Endothelial cell of umbilical vein (primary cell): Measurements from ENCODE around the gene MYH7.

Experiments used
- CTCF ChIP-seq, 2 donors: IDR thresholded peaks; 1 replicate in 1 of 2; 2 replicates in 1 of 2; pipeline ENCODE4 v1.5.1; 2011; ENCODE audit warnings: low read length in 2 of 2, mild to moderate bottlenecking in 2 of 2, moderate library complexity in 2 of 2, control low read depth in 1 of 2, inconsistent platforms in 1 of 2, low read depth in 1 of 2; ENCODE audit not compliant: insufficient read depth in 1 of 2; ENCODE audit errors: extremely low read depth in 1 of 2
- MYC ChIP-seq: IDR thresholded peaks from one replicate; pipeline ENCODE4 v1.6.1; 2011; ENCODE audit warnings: mild to moderate bottlenecking, low read depth, low read length
- POLR2A ChIP-seq: IDR thresholded peaks from 2 replicates; pipeline ENCODE4 v1.6.1; 2012; ENCODE audit warnings: low read depth, mild to moderate bottlenecking, control low read depth, low read length
- TF ChIP-seq, protein P1 (sequence below): IDR thresholded peaks from 2 replicates; pipeline ENCODE4 v1.6.1; 2011; ENCODE audit not compliant: insufficient read depth, insufficient read length

- TF ChIP-seq POLR2A, result no peak
- no peak for TF ChIP-seq CTCF (IDR thresholded peaks at IDR 0.05; ENCODE audit: extremely low read depth in 1 of 2, insufficient read depth in 1 of 2, low read depth in 1 of 2, low read length in 2 of 2)
- TF ChIP-seq, protein P1, sequence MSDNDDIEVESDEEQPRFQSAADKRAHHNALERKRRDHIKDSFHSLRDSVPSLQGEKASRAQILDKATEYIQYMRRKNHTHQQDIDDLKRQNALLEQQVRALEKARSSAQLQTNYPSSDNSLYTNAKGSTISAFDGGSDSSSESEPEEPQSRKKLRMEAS, result no peak
- no peak for TF ChIP-seq MYC
Observed at GRCh38 chr14:23431486-23431885, 4.0 kb downstream of the MYH7 start.
